GM18517 (cell line): ENCODE data around the gene GRIN3A.
A peak's percentile ranks its signal among the peaks of the same experiment; 100 is the strongest.
"Not testable (repeated sequence)": the region's sequence is repeated elsewhere in the genome, so short reads cannot be mapped to it uniquely, and the experiment has no call there.

Source experiments
- ATAC-seq: cut with Tn5 transposase; IDR thresholded peaks from one replicate; pipeline ENCODE4 v1.9.1; 2021; ENCODE audit warnings: mild to moderate bottlenecking, moderate library complexity; ENCODE audit not compliant: unreplicated experiment

Gene GRIN3A

DNA sequence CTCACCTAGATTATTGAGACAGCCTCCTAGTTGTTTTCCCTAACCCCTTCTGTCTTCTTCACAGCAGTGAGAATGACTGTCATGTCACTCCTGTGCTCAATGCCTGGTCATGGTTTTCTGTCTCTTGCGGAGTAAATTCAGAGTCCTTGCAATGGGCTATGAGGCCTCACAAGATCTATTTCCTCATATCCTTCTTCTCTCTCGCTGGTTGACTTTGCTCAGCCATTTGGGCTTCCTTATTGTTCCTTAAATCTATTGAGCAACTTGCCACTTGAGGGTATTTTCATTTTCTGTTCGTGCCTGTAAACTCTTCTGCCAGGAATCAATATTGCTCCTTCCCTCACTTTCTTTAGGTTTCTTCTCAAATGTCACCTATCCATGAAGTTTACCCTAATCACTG lies 152.7 kb downstream of the GRIN3A start:
- ATAC-seq = no peak

- ATAC-seq = no peak
These were observed 155.9 kb downstream of the GRIN3A start for GRCh38 chr9:101582553-101582952.

- ATAC-seq = no peak
These were observed 158.5 kb downstream of the GRIN3A start for GRCh38 chr9:101579711-101580545.

- peak; percentile 42 for ATAC-seq
These were observed 160.1 kb downstream of the GRIN3A start for GRCh38 chr9:101578378-101578777.

DNA sequence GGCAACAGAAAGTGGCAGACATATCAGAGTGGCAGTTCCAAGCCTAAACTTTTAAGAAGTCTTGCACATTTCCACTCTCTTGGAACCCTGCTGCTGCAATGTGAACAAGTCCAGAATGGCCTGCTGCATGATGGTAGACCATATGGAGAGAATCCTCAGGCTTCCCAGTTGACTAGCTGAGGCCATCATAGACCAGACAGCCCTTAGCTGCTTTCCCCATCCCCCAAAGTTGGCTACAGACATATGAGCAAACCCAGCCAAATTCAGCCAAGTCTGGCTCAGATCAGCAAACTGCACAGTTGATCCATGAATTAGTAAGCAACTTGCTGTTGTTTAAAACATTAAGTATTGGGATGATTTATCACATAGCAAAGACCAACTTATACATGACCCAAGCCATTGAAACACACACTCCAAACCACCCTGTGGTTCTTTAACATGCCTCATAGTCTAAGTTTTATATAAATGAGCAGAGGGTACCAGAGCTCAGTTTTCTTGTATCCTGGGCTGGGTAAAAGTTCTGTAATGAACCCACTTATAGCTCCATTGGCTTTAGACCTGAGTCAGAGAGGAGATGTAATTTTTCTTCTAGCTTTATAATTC lies 163.6 kb downstream of the GRIN3A start:
- no peak for ATAC-seq

GRCh38 chr9:101572316-101572715 lies 166.1 kb downstream of the GRIN3A start:
- no peak for ATAC-seq

- ATAC-seq = no peak
These were observed 167.3 kb downstream of the GRIN3A start for GRCh38 chr9:101571114-101571513.

DNA sequence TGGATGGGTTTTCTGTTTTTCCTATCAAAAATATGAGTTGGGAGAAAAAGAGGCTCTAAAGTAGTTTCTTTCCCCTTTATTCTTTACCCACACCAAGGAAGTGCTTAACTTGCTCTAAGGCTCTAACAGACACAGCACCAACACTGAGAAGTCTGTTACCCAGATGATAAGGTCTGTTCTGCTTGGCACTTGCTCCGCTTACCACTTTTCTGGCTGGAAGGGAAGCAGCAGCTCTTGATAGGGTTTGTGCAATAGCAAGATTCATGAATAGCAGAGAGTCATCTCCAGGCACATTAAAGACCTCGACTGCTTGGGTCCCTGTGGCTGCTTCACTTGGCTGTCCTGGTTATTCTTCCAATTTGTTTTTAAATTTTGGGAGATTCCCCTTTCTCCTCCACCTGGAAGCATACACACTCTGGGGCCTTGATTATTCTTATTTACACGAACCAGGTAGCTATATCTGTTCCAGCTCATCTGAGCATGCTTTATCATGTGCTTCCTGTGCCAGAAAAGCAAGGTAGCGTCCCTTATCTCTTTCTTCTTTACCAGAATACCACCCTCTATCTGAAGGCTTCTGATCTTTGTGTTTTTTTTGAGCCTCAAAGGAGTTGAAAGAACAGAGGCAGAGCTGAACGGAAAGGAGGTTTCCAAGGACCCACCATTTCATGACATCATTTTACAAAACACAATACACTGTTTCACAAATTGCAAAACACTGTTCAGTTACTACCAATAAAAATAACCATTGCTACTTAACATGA lies 168.5 kb downstream of the GRIN3A start:
- no peak for ATAC-seq

DNA sequence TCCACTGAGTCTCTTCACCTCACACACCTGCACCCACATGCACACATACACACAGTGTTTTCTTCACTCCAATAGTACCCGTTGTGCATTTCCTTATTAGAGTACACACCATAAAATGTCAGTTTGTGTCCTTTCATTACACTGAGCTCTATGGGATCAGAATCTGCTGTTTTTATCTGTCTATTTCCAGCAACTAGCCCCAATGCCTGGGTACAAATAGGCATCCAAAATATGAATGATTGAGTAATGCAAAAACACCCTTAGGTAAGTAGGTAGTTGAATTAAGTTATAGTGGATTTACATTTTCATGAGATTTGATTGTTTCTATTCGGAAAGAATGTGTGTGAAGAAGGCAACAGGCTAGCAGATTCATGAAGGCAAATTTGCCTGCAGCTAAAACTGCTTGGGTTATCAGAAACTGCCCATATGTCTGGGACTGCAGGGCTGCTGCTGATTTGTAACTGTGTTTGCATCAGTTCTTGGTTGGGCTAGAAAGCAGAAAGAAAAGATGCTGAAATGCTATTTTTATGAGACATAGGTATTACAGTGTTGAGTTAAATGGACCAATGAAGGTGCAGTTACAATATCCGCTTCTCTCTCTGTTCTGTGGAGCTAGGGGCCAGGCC lies 170.6 kb downstream of the GRIN3A start:
- no peak for ATAC-seq

- ATAC-seq = peak; percentile 66
These were observed 171.3 kb downstream of the GRIN3A start for GRCh38 chr9:101566904-101567724.

DNA sequence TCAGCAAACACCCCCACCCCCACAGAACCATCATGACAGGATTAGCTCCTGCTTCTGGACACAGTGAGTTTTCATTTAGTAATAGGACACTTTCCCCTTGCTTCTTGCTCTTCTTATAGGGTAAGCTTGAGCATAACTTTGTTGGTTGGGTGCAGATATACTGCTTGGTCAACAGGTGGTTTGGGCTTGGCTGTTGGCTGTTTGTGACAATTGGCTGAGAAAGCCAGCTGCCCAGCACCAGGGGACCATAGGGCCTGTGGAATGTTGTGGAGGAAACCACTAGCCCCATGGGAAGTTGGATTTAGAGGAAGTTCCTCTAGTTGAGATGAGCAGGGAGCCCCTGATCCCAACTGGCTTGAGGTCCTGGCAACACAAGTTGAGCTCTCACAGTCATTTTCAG lies 174.2 kb downstream of the GRIN3A start:
- no peak for ATAC-seq

- ATAC-seq = no peak
These were observed 175.5 kb downstream of the GRIN3A start for GRCh38 chr9:101562966-101563365.

DNA sequence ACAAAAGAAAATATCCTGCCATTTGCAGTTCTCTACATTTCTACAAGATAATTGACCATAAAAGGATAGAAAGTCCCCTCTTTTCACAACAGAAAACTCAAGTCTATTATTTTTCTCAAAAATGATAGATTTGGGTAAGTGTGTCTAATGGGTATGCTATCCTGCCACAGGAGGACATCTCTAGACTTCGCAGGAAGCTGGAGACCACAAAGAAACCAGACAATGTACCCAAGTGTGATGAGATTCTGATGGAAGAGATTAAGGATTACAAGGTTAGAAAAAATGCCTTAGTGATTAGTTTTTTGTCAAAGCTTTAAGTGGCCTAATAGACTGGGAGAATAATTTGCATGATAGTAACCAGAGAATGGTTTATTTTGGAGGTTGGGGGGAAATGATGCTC lies 176.7 kb downstream of the GRIN3A start:
- no peak for ATAC-seq

GRCh38 chr9:101549472-101550098 lies 188.9 kb downstream of the GRIN3A start:
- ATAC-seq = not testable (repeated sequence)

GRCh38 chr9:101543098-101543735 lies 195.2 kb downstream of the GRIN3A start:
- no peak for ATAC-seq

- no peak for ATAC-seq
These were observed 198.4 kb downstream of the GRIN3A start for GRCh38 chr9:101540069-101540468.

- ATAC-seq = no peak
These were observed 201.5 kb downstream of the GRIN3A start for GRCh38 chr9:101536938-101537337.

GRCh38 chr9:101536351-101536750 lies 202.1 kb downstream of the GRIN3A start:
- no peak for ATAC-seq
